Stimulated activated CD4-positive, alpha-beta T cell treated with anti-CD3 and anti-CD28 coated beads, Interleukin-4, amount 100 ng/mL, for 4 hours (primary cell): ENCODE results near the gene MINDY3.
"Not testable (repeated sequence)": the region's sequence is repeated elsewhere in the genome, so short reads cannot be mapped to it uniquely, and the experiment has no call there.

Experiments used
- DNase-seq, 2 experiments: peaks; one replicate each; pipeline ENCODE4 v3.0.0-alpha.2; 2020

The MINDY3 gene

DNA sequence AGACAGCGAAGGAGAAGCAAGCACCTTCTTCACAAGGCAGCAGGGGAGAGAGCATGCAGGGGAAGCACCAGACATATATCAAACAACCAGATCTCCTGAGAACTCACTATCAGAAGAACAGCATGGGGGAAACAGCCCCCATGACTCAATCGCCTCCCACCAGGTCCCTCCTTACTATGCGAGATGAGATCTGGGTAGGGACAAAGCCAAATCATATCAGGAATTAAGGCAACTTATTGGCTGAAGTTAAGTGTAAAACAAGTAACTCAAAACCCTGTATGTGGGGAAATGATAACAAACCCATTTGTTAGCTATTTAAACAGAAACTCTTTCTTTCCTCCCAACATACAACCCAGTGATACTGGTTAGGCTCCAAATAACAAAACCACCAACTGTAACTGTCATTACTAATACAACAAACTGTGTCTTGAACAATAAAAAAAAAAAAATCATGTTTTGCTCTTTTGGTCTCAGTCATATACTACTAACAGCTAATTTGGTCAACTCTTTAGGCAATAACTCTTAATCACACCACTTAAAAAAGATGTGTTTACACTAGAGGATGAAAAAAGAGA, 57.8 kb downstream of the MINDY3 start:
- peak in 1 of 2 experiments; percentile 6 for DNase-seq

DNA sequence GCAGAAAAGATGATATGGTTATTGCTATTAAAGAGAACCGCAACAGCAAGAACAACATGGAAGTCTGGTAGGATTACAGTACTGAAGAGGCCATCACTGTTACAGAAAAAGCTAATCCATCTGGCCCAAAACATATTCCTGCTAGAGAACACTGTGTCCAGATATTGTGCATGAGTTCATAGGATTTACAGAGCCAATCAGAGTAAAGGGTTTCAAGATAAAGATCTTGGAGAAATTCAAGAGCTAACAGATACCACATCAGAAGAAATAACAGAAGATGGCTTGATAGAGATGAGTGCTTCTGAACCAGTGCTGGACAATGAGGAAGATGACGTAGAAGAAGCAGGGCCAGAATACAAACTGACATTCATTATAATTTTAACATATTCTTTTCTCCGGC, 58.7 kb downstream of the MINDY3 start:
- no peak for DNase-seq

DNA sequence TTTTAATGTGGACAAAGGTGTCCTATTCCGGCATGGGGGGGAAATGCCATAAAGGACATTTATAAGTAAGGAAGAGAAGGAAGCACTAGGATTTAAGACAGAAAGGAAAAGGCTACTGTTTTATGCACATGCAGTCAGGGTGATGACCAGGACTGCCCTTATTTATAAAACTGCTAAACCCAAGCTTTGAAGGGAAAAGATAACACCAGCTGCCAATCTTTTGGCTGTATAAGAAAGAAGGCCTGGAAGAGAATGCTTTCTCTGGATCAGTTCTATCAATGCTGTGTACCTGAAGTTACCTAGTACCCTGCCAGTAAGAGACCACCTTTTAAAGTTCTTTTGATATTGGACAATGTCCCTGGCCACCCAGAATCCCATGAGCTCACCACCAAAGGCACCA, 59.2 kb downstream of the MINDY3 start:
- no peak for DNase-seq

DNA sequence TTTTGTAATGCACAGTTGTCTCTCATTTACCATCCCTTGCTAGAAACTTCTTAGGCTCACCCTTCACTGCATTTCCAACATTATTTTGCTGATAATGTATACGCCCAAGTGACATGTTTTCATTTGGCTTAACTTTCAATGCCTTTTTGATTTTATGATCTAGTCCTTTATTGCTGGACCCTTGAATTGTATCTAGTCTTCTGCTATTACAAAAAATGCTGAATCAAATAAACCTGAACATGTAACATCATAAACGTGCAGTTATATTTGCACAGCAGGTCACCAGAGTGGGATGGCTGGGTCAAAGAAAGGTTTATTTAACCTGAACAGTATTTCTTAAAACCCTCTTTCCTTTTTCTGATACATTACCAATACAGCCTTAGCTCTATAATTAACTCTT, 63.0 kb downstream of the MINDY3 start:
- DNase-seq = no peak

DNA sequence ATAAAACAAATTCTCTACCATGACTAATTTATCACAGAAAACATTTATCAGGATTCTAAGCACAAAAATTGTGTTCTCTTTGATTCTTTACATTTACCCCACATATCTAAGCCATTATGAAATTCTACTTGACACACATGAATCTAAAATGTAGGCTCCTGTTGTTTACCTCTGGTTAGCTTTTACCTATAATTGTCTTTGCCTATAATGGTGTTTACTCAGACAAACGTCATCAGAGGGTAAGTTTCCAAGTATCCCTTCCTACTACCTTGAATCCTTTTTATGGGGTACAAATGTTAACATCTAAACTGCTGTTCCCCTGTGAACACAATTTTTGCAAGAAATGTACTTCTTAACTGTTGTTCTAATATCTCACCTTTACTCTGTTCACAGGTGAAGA, 63.5 kb downstream of the MINDY3 start:
- DNase-seq = no peak

DNA sequence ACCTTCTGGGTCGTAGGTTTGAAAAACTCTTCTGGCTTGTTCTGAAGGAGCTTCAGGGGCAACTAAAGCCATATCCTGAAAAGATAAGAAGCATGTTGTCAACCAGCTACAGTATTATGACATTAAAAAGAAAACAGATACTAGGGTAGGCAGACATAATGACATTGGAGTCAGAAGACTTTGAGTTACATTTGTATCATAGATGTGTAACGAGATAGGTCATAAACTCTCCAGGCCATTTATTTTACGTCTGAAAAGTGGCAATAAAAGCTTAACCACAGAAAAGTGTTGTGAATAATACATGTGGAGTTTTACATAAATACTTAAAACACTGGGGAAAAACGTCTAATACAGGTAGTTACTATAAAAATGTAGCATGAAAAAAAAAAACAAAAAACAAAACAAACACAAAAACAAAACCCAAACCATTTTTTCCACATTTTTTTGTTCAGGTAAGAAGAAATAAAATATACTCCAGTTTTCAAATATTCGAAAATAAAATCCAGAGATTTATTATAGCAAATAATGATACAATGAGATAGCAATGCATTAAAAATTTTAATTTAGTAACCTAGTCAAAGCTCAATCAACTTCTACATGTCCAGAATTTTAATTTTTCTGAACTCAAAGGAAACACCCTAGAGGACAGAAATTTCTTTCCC, 64.1 kb downstream of the MINDY3 start:
- no peak for DNase-seq

DNA sequence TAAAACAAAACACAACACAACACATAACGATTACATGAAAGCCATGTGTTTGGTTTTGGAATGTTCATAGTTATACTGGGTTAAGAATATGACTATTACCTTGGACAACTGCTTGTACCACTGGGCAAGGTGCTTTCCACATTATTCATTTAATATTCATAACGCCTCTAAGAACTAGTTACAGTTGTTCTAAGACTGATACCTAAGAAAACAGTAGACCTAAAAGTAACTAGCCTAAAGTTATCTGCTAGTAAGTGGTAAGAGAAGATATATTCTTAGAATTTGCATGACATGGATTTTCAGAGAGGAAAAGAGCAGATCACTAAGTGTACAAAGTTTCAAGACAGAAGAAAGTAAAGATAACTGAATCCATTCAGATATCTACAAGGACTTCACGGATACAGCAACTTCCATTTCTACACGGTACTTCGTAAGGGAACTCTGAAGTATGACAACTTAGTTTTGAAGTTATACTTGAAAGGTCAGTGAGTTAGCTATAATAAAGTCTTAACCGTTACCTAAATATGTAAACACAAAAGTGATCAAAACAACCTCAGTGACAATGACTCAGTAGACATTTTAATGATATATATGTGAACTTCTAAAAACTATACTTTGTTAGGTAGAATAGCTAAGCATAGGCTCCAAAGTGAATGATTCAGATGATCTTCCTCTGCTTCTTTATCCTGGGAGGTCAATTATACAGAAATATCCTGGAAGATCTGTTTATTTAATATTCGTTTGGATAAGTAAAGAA, 65.1 kb downstream of the MINDY3 start:
- no peak for DNase-seq

DNA sequence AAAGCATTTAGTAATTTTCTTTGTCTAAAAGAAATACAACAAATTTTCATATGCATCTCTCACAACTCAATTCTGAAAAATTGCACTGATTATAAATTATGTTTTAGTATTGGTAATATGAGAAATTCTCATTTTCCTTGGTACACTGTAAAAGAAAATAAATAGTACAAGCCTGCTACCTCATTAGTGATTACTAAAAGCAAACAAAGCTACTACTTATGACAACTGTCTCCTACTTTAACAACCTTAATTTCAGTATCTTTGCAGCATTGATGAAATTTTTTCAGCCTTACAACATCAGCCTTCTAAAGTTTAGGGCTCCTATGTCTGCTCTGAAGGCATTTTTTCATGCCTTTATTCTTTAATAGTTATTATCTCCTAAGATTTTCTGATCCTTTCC, 65.7 kb downstream of the MINDY3 start:
- DNase-seq = no peak

DNA sequence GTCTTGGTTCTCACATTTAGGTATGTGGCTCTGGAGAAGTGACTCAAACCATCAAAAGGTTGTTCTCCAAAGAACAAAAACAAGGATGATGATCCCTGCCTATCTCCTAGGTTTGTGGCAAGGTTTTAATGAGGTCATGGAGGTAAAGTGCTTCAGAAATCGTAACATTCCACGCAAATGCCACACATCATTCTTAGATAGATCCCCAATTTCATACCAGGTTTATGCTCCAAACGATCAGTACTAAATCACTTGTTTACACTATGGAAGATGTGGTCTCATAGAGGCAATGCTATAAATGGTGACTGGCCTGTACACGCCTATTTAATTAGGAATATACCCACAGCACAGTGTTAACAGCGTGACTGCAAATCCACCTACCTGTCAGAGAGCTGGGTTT, 66.6 kb downstream of the MINDY3 start:
- no peak for DNase-seq

DNA sequence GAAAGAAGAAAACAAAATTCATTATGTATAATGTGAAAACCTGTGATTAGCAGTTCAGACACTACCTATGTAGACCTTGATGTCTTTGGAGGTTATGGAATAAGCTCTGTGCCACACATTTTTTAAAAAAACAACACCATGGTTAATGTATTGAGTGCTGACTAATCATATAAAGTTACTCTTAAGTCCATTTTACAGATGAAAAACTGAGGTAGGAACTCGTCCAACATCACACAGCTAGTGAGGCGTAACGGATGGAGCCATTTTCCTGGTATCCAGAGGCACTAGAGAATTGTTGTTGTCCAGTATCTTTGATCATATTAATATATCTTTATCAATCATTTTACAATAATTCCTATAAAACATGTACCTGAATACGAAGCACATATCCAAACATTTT, 67.5 kb downstream of the MINDY3 start:
- DNase-seq = no peak

DNA sequence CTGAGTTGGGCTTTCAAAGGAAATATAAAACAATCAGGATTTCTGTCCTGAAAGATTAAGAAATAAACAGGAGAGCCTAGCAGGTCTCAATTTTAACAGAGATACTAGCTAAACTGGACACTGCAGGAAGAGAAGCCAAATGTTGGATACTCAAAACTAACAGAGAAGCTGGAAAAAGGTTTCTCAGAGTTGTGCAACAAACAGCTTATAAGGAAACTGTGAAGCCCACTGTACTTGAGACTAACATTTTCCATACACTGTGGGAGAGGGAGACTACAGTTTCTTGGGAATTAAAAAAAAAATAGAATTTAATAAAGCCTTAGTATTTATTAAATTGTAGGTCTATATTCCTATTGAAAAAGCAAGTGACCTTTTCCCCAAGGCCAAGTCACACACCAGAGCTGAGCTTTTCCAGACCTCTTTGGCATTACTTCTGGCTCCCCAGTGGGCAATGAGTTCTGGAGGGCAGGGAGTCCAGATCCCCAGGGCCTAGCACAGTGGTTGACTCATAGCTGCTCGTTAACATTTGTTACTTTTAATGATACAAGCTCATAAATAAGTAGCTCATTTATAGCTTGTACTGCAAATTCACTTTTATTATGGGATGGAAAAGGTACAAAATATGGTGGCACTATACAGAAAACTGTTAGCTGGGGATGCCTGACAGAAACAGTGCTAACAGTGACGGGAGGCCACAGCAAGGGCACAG, 68.3 kb downstream of the MINDY3 start:
- DNase-seq = no peak

DNA sequence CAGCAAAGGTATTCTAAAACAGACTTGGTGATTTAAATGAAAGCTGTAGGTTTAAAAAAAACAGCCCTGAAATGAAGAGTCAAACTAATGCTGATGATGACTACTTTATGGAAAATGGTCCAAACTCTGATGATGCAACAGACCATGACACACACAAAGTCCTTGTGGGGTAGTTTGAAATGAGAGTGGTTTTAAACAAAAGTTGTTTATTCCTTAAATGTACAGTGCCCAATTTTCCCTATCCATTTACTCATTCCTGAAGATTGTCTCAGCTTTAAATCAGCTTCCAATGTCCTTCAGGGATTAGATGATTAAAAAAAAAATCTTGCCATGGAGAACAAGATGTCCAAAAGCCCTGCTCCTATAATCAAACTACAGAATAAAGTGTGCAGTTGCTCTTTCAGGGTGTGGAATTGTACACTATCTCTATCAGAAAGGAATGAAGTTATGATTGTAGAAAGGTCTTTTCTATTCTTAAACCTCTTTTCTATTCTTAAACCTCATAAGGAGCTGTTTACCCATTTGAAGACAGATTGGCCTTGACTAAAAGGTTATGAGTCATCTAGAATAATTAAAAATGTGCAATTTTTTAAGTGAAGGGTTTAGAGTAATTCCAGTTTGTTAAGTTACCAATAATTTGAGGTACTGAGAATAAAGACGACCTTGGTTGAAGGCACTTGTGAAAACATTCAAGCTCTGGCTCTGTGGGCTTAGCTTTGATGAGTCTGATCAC, 70.3 kb downstream of the MINDY3 start:
- no peak for DNase-seq

DNA sequence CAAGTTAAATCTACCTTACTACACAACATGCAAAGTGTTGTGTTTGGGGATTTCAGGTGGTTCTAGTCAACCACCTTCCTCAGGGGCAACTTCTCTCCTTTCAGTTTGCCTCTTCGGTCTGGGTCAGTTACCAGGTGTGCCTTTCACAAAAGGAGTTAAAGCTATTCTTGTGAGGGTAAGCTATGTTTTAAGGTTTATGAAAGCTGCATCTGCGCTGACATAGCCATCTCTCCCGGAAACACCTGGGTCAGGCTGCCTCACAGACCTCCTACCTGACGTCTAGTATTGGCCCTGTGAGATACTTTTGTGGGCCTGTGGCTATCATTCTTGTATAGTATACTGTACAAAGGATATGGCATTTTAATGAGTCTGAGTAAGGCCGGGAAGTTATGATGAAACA, 72.9 kb downstream of the MINDY3 start:
- DNase-seq = no peak

DNA sequence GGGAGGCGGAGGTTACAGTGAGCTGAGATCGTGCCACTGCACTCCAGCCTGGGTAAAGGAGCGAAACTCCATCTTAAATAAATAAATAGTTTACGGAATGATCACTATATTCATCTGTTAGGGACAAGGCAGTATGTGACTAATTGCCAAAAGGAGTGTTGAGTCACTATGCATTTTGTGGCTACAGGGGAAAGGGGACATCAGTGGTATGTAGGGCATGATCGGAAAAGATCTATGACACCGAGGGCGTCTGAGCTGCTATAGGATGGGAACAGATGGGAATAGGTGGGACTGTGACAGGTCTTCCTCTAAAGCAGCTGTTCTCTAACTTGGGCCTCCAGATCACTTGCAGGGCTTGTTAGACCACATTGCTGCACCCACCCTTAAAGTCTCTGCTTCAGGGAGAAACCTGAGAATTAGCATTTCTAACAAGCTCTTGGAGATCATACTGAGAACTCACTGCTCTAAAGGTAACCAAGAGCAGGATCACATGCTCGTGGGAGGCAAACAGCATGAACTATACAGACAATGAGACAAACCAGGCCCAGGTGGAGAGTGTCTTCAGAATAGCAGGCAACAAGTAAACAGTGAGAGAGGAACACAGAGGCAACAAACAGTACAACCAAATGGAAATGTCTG, 75.5 kb downstream of the MINDY3 start:
- no peak for DNase-seq

DNA sequence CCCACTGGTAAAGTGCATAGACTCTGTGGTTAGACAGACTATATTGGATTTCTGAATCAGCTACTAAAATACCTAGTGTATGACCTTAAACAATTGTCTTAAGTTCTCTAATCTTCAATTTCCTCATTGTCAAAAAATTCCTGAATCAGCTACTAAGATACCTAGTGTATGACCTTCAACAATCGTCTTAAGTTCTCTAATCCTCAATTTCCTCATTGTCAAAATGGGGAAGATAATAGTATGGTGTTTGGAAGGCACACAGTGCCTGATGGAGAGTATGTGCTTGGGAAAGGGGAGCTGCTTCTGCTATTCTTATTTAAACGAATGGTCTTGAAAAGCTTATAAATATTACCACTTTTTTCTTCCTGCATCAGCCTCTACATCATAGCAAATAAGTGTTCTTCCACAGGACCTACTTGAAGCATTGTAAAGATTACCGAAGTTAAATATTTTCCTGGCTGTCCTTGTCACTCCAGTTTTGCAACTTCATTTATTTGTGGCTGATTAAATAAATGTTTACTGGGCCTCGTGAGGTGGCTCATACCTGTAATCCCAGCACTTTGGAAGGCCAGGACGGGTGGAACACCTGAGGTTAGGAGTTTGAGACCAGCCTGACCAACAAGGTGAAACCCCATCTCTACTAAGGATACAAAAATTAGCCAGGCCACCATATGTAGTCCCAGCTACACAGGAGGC, 76.2 kb downstream of the MINDY3 start:
- DNase-seq = no peak

DNA sequence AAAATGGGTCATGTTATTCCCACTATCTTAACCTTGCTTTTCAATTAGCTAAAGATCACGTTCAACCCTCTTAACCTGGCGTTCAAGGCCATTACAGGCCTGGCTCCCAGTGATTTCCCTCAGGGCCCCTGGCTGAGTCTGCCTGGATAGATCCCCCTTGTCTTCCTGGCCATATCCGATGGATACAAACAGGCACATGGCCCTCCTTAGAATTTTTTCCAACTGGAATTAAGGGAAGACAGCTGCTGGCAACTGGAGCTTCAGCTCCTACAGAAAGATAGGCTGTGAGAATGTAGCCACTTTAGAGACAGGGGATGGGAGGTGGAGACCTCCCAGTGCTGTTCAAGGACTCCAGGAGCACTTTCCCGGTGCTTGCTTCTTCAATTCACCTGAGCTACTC, 77.5 kb downstream of the MINDY3 start:
- no peak for DNase-seq

DNA sequence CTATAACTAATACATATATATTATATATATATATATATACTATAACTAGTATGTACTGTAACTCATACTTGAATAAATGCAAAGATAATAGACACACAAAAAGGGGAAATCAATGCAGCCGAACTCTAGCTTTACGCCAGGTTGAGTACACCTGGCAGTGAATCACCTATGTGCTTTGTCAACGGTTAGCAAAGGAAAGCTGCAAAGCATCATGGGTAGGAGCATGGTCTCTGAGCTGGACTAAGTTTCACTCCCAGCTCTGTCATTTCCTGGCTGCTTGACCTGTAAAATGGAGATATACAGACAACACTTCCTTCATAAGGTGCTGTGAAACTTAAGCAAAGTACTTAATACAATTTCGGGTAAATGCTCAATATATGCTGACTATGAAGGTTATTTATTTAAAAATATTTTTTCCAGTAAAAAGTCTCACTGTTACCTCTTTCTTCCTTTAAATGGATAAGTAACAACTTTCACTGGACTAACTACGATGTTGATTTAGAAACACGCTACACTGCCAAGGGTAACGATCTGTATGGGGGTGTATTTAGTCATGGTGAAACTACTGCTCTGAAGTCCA, 78.8 kb downstream of the MINDY3 start:
- DNase-seq = no peak

DNA sequence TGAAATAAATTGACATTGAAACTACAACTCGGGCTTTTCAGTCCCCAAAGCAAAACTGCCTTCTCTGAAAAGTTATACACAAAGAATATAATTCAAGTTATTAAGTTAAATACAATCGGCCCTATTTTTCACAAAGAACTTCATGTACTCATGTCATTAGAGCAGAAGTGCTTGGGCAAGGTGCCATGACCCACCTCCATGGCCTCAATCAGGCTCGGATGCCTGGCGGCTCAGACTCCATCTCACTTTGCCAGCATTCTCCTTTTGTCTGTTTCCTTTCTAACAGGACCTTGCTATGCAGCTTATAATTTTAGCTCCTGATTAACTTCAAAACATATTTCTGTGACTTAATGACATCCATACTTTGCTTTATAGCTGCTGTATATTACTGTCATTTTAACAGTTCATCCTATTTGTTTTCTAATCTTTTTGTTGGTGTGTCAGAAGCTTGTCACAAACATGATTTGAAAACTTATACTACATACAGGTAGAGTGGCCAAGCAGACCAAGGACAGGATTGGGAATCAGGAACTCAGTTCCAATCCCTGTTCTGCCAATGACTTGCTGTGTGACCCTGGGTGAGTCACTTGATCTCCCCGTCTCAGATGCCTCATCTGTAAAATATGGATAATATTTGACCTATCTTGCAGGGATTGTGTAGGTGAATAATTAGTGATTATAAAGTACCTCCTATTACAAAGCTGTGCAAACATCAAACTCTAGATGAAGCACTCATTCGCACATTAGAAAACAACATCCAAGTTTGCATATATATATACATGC, 79.8 kb downstream of the MINDY3 start:
- DNase-seq = no peak

DNA sequence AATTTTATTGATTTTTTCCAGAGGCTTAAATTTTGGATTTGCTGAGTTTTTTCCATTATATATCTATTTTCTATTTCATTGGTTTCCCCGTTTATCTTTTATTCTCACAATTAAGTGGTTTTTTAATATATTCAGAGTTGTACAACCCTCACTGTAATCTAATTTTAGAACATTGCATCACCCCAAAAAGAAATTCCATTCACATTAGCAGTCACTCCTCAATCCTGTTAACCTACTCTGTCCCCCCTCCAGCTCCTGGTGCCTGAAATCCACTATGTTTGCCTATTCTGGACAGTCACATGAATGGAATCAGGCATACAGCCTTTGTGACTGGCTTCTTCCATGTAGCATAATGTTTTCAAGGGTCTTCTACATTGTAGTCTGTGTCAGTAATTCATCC, 84.8 kb downstream of the MINDY3 start:
- DNase-seq = no peak

DNA sequence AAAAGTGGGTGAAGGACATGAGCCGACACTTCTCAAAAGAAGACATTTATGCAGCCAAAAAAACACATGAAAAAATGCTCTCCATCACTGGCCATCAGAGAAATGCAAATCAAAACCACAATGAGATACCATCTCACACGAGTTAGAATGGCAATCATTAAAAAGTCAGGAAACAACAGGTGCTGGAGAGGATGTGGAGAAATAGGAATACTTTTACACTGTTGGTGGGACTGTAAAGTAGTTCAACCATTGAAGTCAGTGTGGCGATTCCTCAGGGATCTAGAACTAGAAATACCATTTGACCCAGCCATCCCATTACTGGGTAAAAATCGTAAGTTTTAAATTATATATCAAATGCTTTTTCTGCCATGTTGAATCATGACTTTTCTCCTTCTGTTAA, 85.8 kb downstream of the MINDY3 start:
- DNase-seq = not testable (repeated sequence)
